Measurements from ENCODE around the gene PRM2.
"Not testable (repeated sequence)": the region's sequence is repeated elsewhere in the genome, so short reads cannot be mapped to it uniquely, and the experiment has no call there.

Gene PRM2

GRCh38 chr16:11307639-11308492, 31.6 kb upstream of the PRM2 start:
- no peak for DNase-seq

GRCh38 chr16:11306997-11307638, 30.8 kb upstream of the PRM2 start:
- DNase-seq: peak; percentile 80

GRCh38 chr16:11306381-11306780, 30.1 kb upstream of the PRM2 start:
- no peak for DNase-seq

- DNase-seq: no peak
These were observed 27.3 kb upstream of the PRM2 start for GRCh38 chr16:11303405-11304138.

GRCh38 chr16:11302977-11303376, 26.7 kb upstream of the PRM2 start:
- DNase-seq: no peak

GRCh38 chr16:11301645-11302501, 25.6 kb upstream of the PRM2 start:
- DNase-seq: no peak

- no peak for DNase-seq
These were observed 24.2 kb upstream of the PRM2 start for GRCh38 chr16:11300560-11300892.

GRCh38 chr16:11299865-11300559, 23.7 kb upstream of the PRM2 start:
- DNase-seq: no peak

GRCh38 chr16:11298950-11299547, 22.8 kb upstream of the PRM2 start:
- not testable (repeated sequence) for DNase-seq

- no peak for DNase-seq
These were observed 22.0 kb upstream of the PRM2 start for GRCh38 chr16:11298143-11298900.

GRCh38 chr16:11297492-11298142, 21.3 kb upstream of the PRM2 start:
- peak; percentile 82 for DNase-seq

- no peak for DNase-seq
These were observed 20.6 kb upstream of the PRM2 start for GRCh38 chr16:11296706-11297491.

GRCh38 chr16:11296351-11296705, 20.0 kb upstream of the PRM2 start:
- no peak for DNase-seq

GRCh38 chr16:11295672-11296071, 19.4 kb upstream of the PRM2 start:
- DNase-seq: no peak

GRCh38 chr16:11292076-11292748, 15.9 kb upstream of the PRM2 start:
- DNase-seq: no peak

- no peak for DNase-seq
These were observed 14.9 kb upstream of the PRM2 start for GRCh38 chr16:11291091-11291703.

- no peak for DNase-seq
These were observed 14.0 kb upstream of the PRM2 start for GRCh38 chr16:11290102-11290893.

GRCh38 chr16:11289696-11290095, 13.4 kb upstream of the PRM2 start:
- DNase-seq: not testable (repeated sequence)
